ENCODE data around the gene CDK5RAP3. TPM values are rescaled to one million over a fixed set of nuclear protein-coding genes. Genes with fewer than 3 reads are reported as not detected.

CDK5RAP3 gene
- total and polyA plus RNA-seq, 2 donors (not counting 3 experiments of a cell fraction or from before 2014, with no cell fraction given): 109 to 139 TPM

- no peak overlapping the region for H3K4me3 ChIP-seq (replicated peaks in 1 of 3; ENCODE audit: insufficient read depth in 1 of 3, low read depth in 1 of 3, low read length in 3 of 3)
- H3K9me3 ChIP-seq (replicated peaks; ENCODE audit: control insufficient read depth, insufficient read depth, low read length): no peaks in the 10 kb centered on the region
- no TSS peak for BruUV-seq (replicated peaks)
- no peaks in the 10 kb centered on the region for H3K4me1 ChIP-seq (ENCODE audit: control insufficient read depth, extremely low read depth, insufficient read depth, low read length)
- H3K9ac ChIP-seq (replicated peaks; ENCODE audit: extremely low read depth, insufficient read depth, low read length): no peak overlapping the region
- no peak overlapping the region for H3K4me2 ChIP-seq (ENCODE audit: insufficient read depth, low read length)
- DNase-seq (ENCODE audit: low read depth, low spot score) (no peak), FAIRE-seq (no peak)
- intact Hi-C loops (cut with micrococcal nuclease) (no loop called here), dilution Hi-C loops (cut with MboI; ENCODE audit: extremely low pct_ligation_motif_present, low sequenced_read_pairs) (no loop called here)
- H3K27ac ChIP-seq (ENCODE audit: insufficient read depth, low read depth, low read length): no peak overlapping the region
- H2AFZ ChIP-seq (ENCODE audit: low read depth, low read length): no peak overlapping the region
- TF ChIP-seq CTCF (IDR thresholded peaks at IDR 0.05; ENCODE audit: extremely low read depth in 1 of 2, insufficient read depth in 1 of 2, low read depth in 1 of 2, low read length in 2 of 2) (no peak), JUN (IDR thresholded peaks at IDR 0.05; ENCODE audit: borderline replicate concordance, insufficient read depth, insufficient read length, low read depth) (no peak), MAX (IDR thresholded peaks at IDR 0.05; ENCODE audit: insufficient read depth, insufficient read length) (no peak), GATA2 (IDR thresholded peaks at IDR 0.05; ENCODE audit: insufficient read depth, insufficient read length, low read depth, low read length) (no peak)
- H3K36me3 ChIP-seq (ENCODE audit: control insufficient read depth in 2 of 2, extremely low read depth in 1 of 2, insufficient read depth in 2 of 2, low read length in 2 of 2): no peaks in the 10 kb centered on the region
- H3K9me1 ChIP-seq (replicated peaks; ENCODE audit: control insufficient read depth, extremely low read depth, insufficient read depth, low read length): no peaks in the 10 kb centered on the region
- H3K79me2 ChIP-seq (ENCODE audit: control insufficient read depth, insufficient read depth, low read length): no peaks in the 10 kb centered on the region
- CTCF ChIA-PET: interaction anchor here (8.0 kb wide), 1 partner anchor 15 kb away, joined by 73 read pairs; no protein-coding TSS in a partner anchor
- H4K20me1 ChIP-seq (replicated peaks; ENCODE audit: control insufficient read depth, extremely low read depth, insufficient read depth, low read length): no peaks in the 10 kb centered on the region
- peaks cover 2 to 9% of the 10 kb centered on the region in 2 experiments for H3K27me3 ChIP-seq (ENCODE audit: control insufficient read depth in 2 of 2, insufficient read depth in 2 of 2, low read length in 2 of 2)
- POLR2A ChIA-PET: no interaction called here
These were observed 8.0 kb upstream of the CDK5RAP3 start for GRCh38 chr17:47962901-47963300.

GRCh38 chr17:47964856-47965255, 6.1 kb upstream of the CDK5RAP3 start:
- TF ChIP-seq MAX (IDR thresholded peaks at IDR 0.05; ENCODE audit: insufficient read depth, insufficient read length): no peak
- no peak for TF ChIP-seq JUN (IDR thresholded peaks at IDR 0.05; ENCODE audit: borderline replicate concordance, insufficient read depth, insufficient read length, low read depth)
- TF ChIP-seq POLR2AphosphoS5 (IDR thresholded peaks at IDR 0.05; ENCODE audit: insufficient read depth, low read depth, low read length): no peak
- no peak for TF ChIP-seq EZH2 (IDR thresholded peaks at IDR 0.05; ENCODE audit: borderline replicate concordance, low read depth, low read length, severe bottlenecking)
- no peak for TF ChIP-seq CTCF (IDR thresholded peaks at IDR 0.05; ENCODE audit: extremely low read depth in 1 of 2, insufficient read depth in 1 of 2, low read depth in 1 of 2, low read length in 2 of 2)
- TF ChIP-seq MYC (IDR thresholded peaks at IDR 0.05; ENCODE audit: low read depth, low read length): no peak
- no peak for TF ChIP-seq GATA2 (IDR thresholded peaks at IDR 0.05; ENCODE audit: insufficient read depth, insufficient read length, low read depth, low read length)
- TF ChIP-seq POLR2A (IDR thresholded peaks at IDR 0.05; ENCODE audit: low read depth, low read length): no peak
- TF ChIP-seq FOS (IDR thresholded peaks at IDR 0.05; ENCODE audit: borderline replicate concordance, insufficient read depth, low read length): no peak
- dilution Hi-C loops (cut with MboI; ENCODE audit: extremely low pct_ligation_motif_present, low sequenced_read_pairs) (no loop called here), intact Hi-C loops (cut with micrococcal nuclease) (no loop called here)
- no peaks in the 10 kb centered on the region for H4K20me1 ChIP-seq (replicated peaks; ENCODE audit: control insufficient read depth, extremely low read depth, insufficient read depth, low read length)
- no peak for DNase-seq (ENCODE audit: low read depth, low spot score)
- H3K4me3 ChIP-seq (replicated peaks in 1 of 3; ENCODE audit: insufficient read depth in 1 of 3, low read depth in 1 of 3, low read length in 3 of 3): no peak overlapping the region
- H3K79me2 ChIP-seq (ENCODE audit: control insufficient read depth, insufficient read depth, low read length): no peaks in the 10 kb centered on the region
- peaks cover 2 to 4% of the 10 kb centered on the region in 2 experiments for H3K27me3 ChIP-seq (ENCODE audit: control insufficient read depth in 2 of 2, insufficient read depth in 2 of 2, low read length in 2 of 2)
- CTCF ChIA-PET: interaction anchor here (1.3 kb wide), 1 partner anchor 122 kb away, joined by 4 read pairs; no protein-coding TSS in a partner anchor
- no peaks in the 10 kb centered on the region for H3K36me3 ChIP-seq (ENCODE audit: control insufficient read depth in 2 of 2, extremely low read depth in 1 of 2, insufficient read depth in 2 of 2, low read length in 2 of 2)
- BruUV-seq (replicated peaks): no TSS peak
- H3K4me2 ChIP-seq (ENCODE audit: insufficient read depth, low read length): no peak overlapping the region
- no peak overlapping the region for H3K9ac ChIP-seq (replicated peaks; ENCODE audit: extremely low read depth, insufficient read depth, low read length)
- no peaks in the 10 kb centered on the region for H3K9me1 ChIP-seq (replicated peaks; ENCODE audit: control insufficient read depth, extremely low read depth, insufficient read depth, low read length)
- FAIRE-seq: no peak
- no peaks in the 10 kb centered on the region for H3K4me1 ChIP-seq (ENCODE audit: control insufficient read depth, extremely low read depth, insufficient read depth, low read length)
- POLR2A ChIA-PET: interaction anchor here (0.6 kb wide), 1 partner anchor 21 kb away, joined by 4 read pairs; no protein-coding TSS in a partner anchor
- H3K27ac ChIP-seq (ENCODE audit: insufficient read depth, low read depth, low read length): no peak overlapping the region
- no peak overlapping the region for H2AFZ ChIP-seq (ENCODE audit: low read depth, low read length)
- no peaks in the 10 kb centered on the region for H3K9me3 ChIP-seq (replicated peaks; ENCODE audit: control insufficient read depth, insufficient read depth, low read length)
